ENCODE results near the gene BRI3. TPM values are rescaled to one million over a fixed set of nuclear protein-coding genes. Genes with fewer than 3 reads are reported as not detected.

The BRI3 gene
- total and polyA plus RNA-seq, 2 of the 4 experiments (the other 2 are of a cell fraction): 24.7 to 68.3 TPM

DNA sequence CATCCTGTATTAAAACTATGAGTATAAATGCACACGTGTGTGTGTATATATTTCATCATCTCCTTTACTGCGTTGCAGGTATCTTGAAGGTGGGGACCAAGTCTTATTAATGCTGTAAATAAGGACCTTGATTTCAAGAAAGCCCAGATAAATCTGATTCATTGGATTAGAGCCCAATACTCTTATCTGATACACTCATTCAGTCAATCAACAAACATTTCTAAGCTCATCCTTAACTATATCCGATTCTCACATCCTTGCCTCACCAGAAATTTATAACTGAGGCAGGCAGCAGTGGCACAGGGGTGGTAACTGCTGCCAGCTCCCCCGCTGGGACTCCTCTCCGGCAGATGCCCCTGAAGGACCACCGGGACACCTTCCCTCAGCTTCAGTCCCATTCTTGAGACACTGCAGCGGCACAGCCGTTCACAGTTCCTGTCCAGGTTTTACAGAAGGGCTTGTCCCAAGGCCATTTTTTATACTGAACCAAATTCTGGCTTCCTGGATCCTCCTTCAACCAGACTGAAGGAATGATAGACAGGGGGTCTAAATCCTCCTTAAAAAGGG, 54.0 kb downstream of the BRI3 start:
- no peak for TF ChIP-seq CEBPB (IDR thresholded peaks at IDR 0.05; ENCODE audit: low read depth, low read length)
- no peak for TF ChIP-seq POLR2A (IDR thresholded peaks at IDR 0.05; ENCODE audit: low read depth, low read length)
- TF ChIP-seq, protein P1, sequence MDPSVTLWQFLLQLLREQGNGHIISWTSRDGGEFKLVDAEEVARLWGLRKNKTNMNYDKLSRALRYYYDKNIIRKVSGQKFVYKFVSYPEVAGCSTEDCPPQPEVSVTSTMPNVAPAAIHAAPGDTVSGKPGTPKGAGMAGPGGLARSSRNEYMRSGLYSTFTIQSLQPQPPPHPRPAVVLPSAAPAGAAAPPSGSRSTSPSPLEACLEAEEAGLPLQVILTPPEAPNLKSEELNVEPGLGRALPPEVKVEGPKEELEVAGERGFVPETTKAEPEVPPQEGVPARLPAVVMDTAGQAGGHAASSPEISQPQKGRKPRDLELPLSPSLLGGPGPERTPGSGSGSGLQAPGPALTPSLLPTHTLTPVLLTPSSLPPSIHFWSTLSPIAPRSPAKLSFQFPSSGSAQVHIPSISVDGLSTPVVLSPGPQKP (IDR thresholded peaks at IDR 0.05; ENCODE audit: borderline replicate concordance, low read depth, low read length): no peak
- no peak for TF ChIP-seq CHD1 (IDR thresholded peaks at IDR 0.05; ENCODE audit: low read depth, low read length)
- no peak for TF ChIP-seq BHLHE40 (IDR thresholded peaks at IDR 0.05; ENCODE audit: low read depth, low read length)
- no peak for TF ChIP-seq NFE2L2 (IDR thresholded peaks at IDR 0.05; ENCODE audit: low read depth, low read length)
- no peak for TF ChIP-seq RAD21 (IDR thresholded peaks at IDR 0.05; ENCODE audit: low read length)
- TF ChIP-seq, protein P2, sequence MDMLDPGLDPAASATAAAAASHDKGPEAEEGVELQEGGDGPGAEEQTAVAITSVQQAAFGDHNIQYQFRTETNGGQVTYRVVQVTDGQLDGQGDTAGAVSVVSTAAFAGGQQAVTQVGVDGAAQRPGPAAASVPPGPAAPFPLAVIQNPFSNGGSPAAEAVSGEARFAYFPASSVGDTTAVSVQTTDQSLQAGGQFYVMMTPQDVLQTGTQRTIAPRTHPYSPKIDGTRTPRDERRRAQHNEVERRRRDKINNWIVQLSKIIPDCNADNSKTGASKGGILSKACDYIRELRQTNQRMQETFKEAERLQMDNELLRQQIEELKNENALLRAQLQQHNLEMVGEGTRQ (IDR thresholded peaks at IDR 0.05; ENCODE audit: low read depth, low read length): no peak
- no peak for TF ChIP-seq SMC3 (IDR thresholded peaks at IDR 0.05; ENCODE audit: low read depth, low read length)
- TF ChIP-seq RCOR1 (IDR thresholded peaks at IDR 0.05; ENCODE audit: insufficient replicate concordance, low read length): no peak
- TF ChIP-seq FOS (IDR thresholded peaks at IDR 0.05; ENCODE audit: low read depth, low read length): no peak
- TF ChIP-seq RFX5 (IDR thresholded peaks at IDR 0.05; ENCODE audit: low read depth, low read length): no peak
- TF ChIP-seq MXI1 (IDR thresholded peaks at IDR 0.05; ENCODE audit: borderline replicate concordance, low read depth, low read length): no peak
- TF ChIP-seq MAFK (IDR thresholded peaks at IDR 0.05; ENCODE audit: low read depth, low read length): no peak
- TF ChIP-seq, protein P3, sequence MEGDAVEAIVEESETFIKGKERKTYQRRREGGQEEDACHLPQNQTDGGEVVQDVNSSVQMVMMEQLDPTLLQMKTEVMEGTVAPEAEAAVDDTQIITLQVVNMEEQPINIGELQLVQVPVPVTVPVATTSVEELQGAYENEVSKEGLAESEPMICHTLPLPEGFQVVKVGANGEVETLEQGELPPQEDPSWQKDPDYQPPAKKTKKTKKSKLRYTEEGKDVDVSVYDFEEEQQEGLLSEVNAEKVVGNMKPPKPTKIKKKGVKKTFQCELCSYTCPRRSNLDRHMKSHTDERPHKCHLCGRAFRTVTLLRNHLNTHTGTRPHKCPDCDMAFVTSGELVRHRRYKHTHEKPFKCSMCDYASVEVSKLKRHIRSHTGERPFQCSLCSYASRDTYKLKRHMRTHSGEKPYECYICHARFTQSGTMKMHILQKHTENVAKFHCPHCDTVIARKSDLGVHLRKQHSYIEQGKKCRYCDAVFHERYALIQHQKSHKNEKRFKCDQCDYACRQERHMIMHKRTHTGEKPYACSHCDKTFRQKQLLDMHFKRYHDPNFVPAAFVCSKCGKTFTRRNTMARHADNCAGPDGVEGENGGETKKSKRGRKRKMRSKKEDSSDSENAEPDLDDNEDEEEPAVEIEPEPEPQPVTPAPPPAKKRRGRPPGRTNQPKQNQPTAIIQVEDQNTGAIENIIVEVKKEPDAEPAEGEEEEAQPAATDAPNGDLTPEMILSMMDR (conservative IDR thresholded peaks at IDR 0.05; ENCODE audit: low read depth, low read length): no peak
- TF ChIP-seq MAZ (IDR thresholded peaks at IDR 0.05; ENCODE audit: borderline replicate concordance, low read depth, low read length): no peak
- dilution Hi-C loops (cut with HindIII; ENCODE audit: low sequenced_read_pairs, unreplicated experiment): no loop called here

More for the DNA sequence above, 54.0 kb downstream of the BRI3 start:
- 94% methylated on average over 3 of the region's 8 CpGs; no CpG with 5 or more reads in 1 of the 2 experiments for WGBS, 2 experiments (ENCODE audit: extremely low coverage in 2 of 2, insufficient read length in 1 of 2)
- Histone ChIP-seq H4K8ac (ENCODE audit: low read depth in 2 of 2, low read length in 2 of 2) (no peak overlapping the region), H3K27ac (ENCODE audit: insufficient read depth, low read length) (no peak overlapping the region), H3K56ac (ENCODE audit: extremely low read depth, insufficient read depth, low read length) (no peak overlapping the region), H3K18ac (ENCODE audit: low read depth, low read length) (no peak overlapping the region), H2AFZ (replicated peaks; ENCODE audit: low read length, poor library complexity) (no peak overlapping the region), H4K20me1 (ENCODE audit: insufficient read depth, low read length) (no peaks in the 10 kb centered on the region), H2BK20ac (ENCODE audit: low read depth, low read length) (no peak overlapping the region), H2AK5ac (ENCODE audit: low read depth, low read length) (no peak overlapping the region), H3K23ac (ENCODE audit: low read depth, low read length) (no peak overlapping the region), H2BK5ac (ENCODE audit: low read depth, low read length, poor library complexity, severe bottlenecking) (no peak overlapping the region), H3K4ac (ENCODE audit: low read depth, low read length) (no peak overlapping the region), H3K9me1 (ENCODE audit: insufficient read depth, low read length) (no peaks in the 10 kb centered on the region), H2BK120ac (ENCODE audit: low read depth, low read length) (no peak overlapping the region), H2BK15ac (ENCODE audit: low read depth, low read length) (no peak overlapping the region), H3K4me3 (ENCODE audit: insufficient read depth, low read depth, low read length) (no peak overlapping the region), H3K36me3 (ENCODE audit: control insufficient read depth, insufficient read depth, low read length) (no peaks in the 10 kb centered on the region), H3K79me1 (ENCODE audit: low read depth in 1 of 2, low read length in 2 of 2) (peaks cover 0 to 14% of the 10 kb centered on the region in 2 experiments; a peak in 2 of 4 replicates), H2AK9ac (replicated peaks; ENCODE audit: low read depth, low read length, poor library complexity) (no peak overlapping the region), H4K5ac (ENCODE audit: low read depth, low read length) (no peak overlapping the region), H3K4me2 (ENCODE audit: low read depth, low read length) (no peak overlapping the region), H3K14ac (replicated peaks; ENCODE audit: low read depth, low read length) (no peak overlapping the region), H4K91ac (ENCODE audit: insufficient read depth, low read depth, low read length) (no peak overlapping the region), H3K9ac (ENCODE audit: low read depth, low read length) (no peak overlapping the region), H3K9me3 (ENCODE audit: control insufficient read depth, insufficient read depth, low read length) (peaks cover 4% of the 10 kb centered on the region; the same call in 1 of the 2 replicates), H3K4me1 (ENCODE audit: control insufficient read depth, insufficient read depth, low read length) (no peaks in the 10 kb centered on the region), H3K27me3 (ENCODE audit: control insufficient read depth, insufficient read depth, low read length) (no peaks in the 10 kb centered on the region)
- ChIA-PET CTCF (no interaction called here), POLR2A (ENCODE audit: unreplicated experiment) (no interaction called here)
- in situ Hi-C loops (cut with MboI; ENCODE audit: low sequenced_read_pairs): no loop called here
- DNase-seq (no peak), ATAC-seq (ENCODE audit: low read depth) (no peak)
- intact Hi-C loops (cut with micrococcal nuclease): no loop called here
- BruUV-seq (replicated peaks): no TSS peak

All from IMR-90 (cell line).